AG04450 (cell line): Measurements from ENCODE around the gene NT5DC4. TPM values are rescaled to one million over a fixed set of nuclear protein-coding genes. Genes with fewer than 3 reads are reported as not detected.

Experiments used
- CTCF ChIA-PET: fragments of 300-600, 350-600 bp; formaldehyde crosslinking; extraction: SDS; loops from one replicate; lab custom pipeline; 2022; ENCODE audit warnings: antibody characterized with exemption, inconsistent platforms; lab: Charles Lee
- POLR2A ChIA-PET: fragments of 350-600 bp; formaldehyde crosslinking; extraction: SDS; loops from one replicate; lab custom pipeline; 2021; ENCODE audit warnings: antibody characterized with exemption, inconsistent platforms; lab: Yijun Ruan, JAX
- DNase-seq: peaks from one replicate; pipeline ENCODE4 v3.0.0-alpha.2; 2011; ENCODE audit warnings: low read depth, low spot score
- H3K27ac ChIP-seq: one replicate; pipeline ENCODE4 v1.5.1; 2012; ENCODE audit warnings: low read depth, low read length, control low read depth
- H3K27me3 ChIP-seq: one replicate; pipeline ENCODE4 v1.6.0; 2012; ENCODE audit warnings: low read length; ENCODE audit not compliant: control insufficient read depth, insufficient read depth
- H3K4me3 ChIP-seq: 2 replicates; pipeline ENCODE4 v1.5.1; 2011; ENCODE audit warnings: mild to moderate bottlenecking, low read depth, low read length, control low read depth
- H3K9me3 ChIP-seq: 2 replicates; pipeline ENCODE4 v1.5.1; 2012; ENCODE audit warnings: low read length; ENCODE audit not compliant: control insufficient read depth, insufficient read depth
- CTCF ChIP-seq: IDR thresholded peaks from 2 replicates; pipeline ENCODE4 v1.5.1; 2011; ENCODE audit warnings: low read depth, low read length, control low read depth, inconsistent platforms
- polyA minus RNA-seq: library from RNA; depleted of rRNA, polyadenylated mRNA; stranded (reverse); fragments of >200 nt; gene quantifications from 2 replicates; pipeline ENCODE4 v1.2.3, GENCODE V29; 2011; rRNA and poly(A)+ RNA removed
- polyA plus RNA-seq: library from polyadenylated mRNA; depleted of rRNA; stranded (reverse); fragments of >200 nt; gene quantifications from 2 replicates; pipeline ENCODE4 v1.2.3, GENCODE V29; 2011; rRNA removed

Gene NT5DC4
- polyA plus RNA-seq = not detected in 2 replicates
- polyA minus RNA-seq = not detected in 2 replicates

DNA sequence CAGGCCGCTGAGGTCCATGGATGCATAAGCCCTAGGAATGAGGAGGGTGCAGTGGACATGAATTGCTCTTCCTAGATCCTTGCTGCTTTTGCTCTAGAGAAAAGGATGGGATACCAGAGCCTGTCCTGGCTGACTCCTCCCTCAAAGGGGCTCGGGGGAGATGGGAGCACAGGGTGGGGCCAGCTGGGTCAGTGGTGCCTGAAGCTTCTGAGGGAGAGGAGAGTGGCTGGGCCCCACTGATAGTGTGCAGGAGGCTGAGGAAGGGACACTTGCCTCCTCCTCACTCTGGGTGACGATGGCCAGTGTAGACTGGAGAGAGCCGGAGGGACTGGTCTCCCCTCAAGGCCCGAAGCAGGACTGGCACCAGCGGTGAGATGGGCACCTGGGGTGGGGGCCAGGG is at the start of gene NT5DC4:
NT5DC4 (plus strand) TSS at position 236 of the 400 bp plus-strand sequence; CDS start at position 296, 60 bp downstream.
- H3K4me3 ChIP-seq = no peak within 1 kb of the TSS
- CTCF ChIA-PET = no interaction called here
- H3K27ac ChIP-seq = no peak within 1 kb of the TSS
- DNase-seq = no peak
- no peaks in the 10 kb centered on the region for H3K9me3 ChIP-seq
- POLR2A ChIA-PET = interaction anchor here (0.5 kb wide), 1 partner anchor 120 kb away, joined by 3 read pairs; no protein-coding TSS in a partner anchor
- TF ChIP-seq CTCF = no peak
- H3K27me3 ChIP-seq = peaks cover 2% of the 10 kb centered on the region

- Histone ChIP-seq H3K27ac (no peak overlapping the region), H3K9me3 (no peaks in the 10 kb centered on the region), H3K27me3 (no peaks in the 10 kb centered on the region), H3K4me3 (no peak overlapping the region)
- ChIA-PET CTCF (interaction anchor here (0.8 kb wide), 1 partner anchor 45 kb away, joined by 3 read pairs; no protein-coding TSS in a partner anchor), POLR2A (no interaction called here)
- DNase-seq = no peak
- no peak for TF ChIP-seq CTCF
Measured at GRCh38 chr2:112671801-112672200, 49.0 kb upstream of the NT5DC4 start.

DNA sequence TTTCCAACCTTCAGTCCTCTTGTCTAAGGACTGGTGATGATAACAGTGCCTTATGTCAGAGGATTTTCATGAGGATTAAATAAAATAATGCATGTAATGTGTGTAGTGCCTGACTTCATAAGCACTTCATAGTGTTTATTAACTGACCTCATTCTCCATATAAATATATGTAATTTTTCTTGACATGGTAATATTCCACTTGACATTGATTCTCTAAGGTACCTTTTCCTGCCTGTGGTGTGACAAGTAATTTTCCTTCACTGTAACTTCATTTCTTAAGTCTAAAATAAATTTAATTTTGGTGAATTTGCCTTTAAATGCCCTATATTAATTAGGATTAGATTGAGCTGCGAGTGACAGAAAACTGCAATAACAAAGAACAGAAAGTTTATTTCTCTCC is 47.8 kb upstream of the NT5DC4 start:
- CTCF ChIA-PET = no interaction called here
- DNase-seq = no peak
- H3K9me3 ChIP-seq = no peaks in the 10 kb centered on the region
- no peaks in the 10 kb centered on the region for H3K27me3 ChIP-seq
- POLR2A ChIA-PET = no interaction called here
- H3K4me3 ChIP-seq = no peak overlapping the region
- TF ChIP-seq CTCF = no peak
- H3K27ac ChIP-seq = no peak overlapping the region

- no peak for DNase-seq
- Histone ChIP-seq H3K4me3 (no peak overlapping the region), H3K9me3 (no peaks in the 10 kb centered on the region), H3K27me3 (no peaks in the 10 kb centered on the region), H3K27ac (no peak overlapping the region)
- TF ChIP-seq CTCF = no peak
- POLR2A ChIA-PET = no interaction called here
- CTCF ChIA-PET = interaction anchor here (1.9 kb wide), 1 partner anchor 74 kb away, joined by 5 read pairs; no protein-coding TSS in a partner anchor
Measured at GRCh38 chr2:112674229-112674628, 46.6 kb upstream of the NT5DC4 start.

- no peak for DNase-seq
- ChIA-PET POLR2A (no interaction called here), CTCF (interaction anchor here (0.9 to 2.3 kb wide), 2 partner anchors 12 to 80 kb away, joined by 3 to 6 read pairs; no protein-coding TSS in a partner anchor)
- H3K27me3 ChIP-seq = no peaks in the 10 kb centered on the region
- TF ChIP-seq CTCF = no peak
- H3K4me3 ChIP-seq = no peak overlapping the region
- H3K27ac ChIP-seq = no peak overlapping the region
- H3K9me3 ChIP-seq = no peaks in the 10 kb centered on the region
Measured at GRCh38 chr2:112679484-112679883, 41.3 kb upstream of the NT5DC4 start.
